HCT116 (cell line): ENCODE measurements around the gene TMEM147. TPM values are rescaled to one million over a fixed set of nuclear protein-coding genes. Genes with fewer than 3 reads are reported as not detected.

Source experiments
- ATAC-seq: fragments of 200-7000 bp; cut with Tn5 transposase; 2 replicates; pipeline ENCODE4 v1.9.1; 2020; ENCODE audit warnings: mild to moderate bottlenecking, moderate library complexity
- BruUV-seq: library from RNA; stranded (reverse); fragments of 400-500 nt; replicated peaks from 2 replicates; lab custom pipeline; 2021; lab: Mats Ljungman, UMichigan
- CTCF ChIA-PET: fragments of 300-600 bp; sonication (Branson Sonifier 250); formaldehyde crosslinking; loops from one replicate; lab custom pipeline; 2021; ENCODE audit warnings: antibody characterized with exemption; lab: Charles Lee
- POLR2A ChIA-PET: fragments of 300-600, 350-600 bp; sonication (Branson Sonifier 250); formaldehyde crosslinking; loops from one replicate; lab custom pipeline; 2021; ENCODE audit warnings: antibody characterized with exemption; lab: Charles Lee
- RAD21 ChIA-PET, 2 experiments: fragments of 300-600 bp; sonication (Branson Sonifier 250); formaldehyde crosslinking; loops; one replicate each; lab custom pipeline; 2023; ENCODE audit warnings: low total read pairs in 2 of 2; ENCODE audit not compliant: uncharacterized antibody in 2 of 2, unreplicated experiment in 2 of 2, low non-redundant PET in 1 of 2; lab: Charles Lee
- DNase-seq: peaks from one replicate; pipeline ENCODE4 v3.0.0-alpha.2; 2010; ENCODE audit warnings: low read depth, low spot score
- H2AFZ ChIP-seq: fragments of 200-600 bp; shearing (Covaris generic), sonication (generic); 2 replicates; pipeline ENCODE4 v1.6.1; 2017; ENCODE audit warnings: low read depth, mixed run types, mixed read lengths, antibody characterized with exemption, low read length; ENCODE audit not compliant: poor library complexity, severe bottlenecking
- H3K27ac ChIP-seq: 2 replicates; pipeline ENCODE4 v1.5.1; 2012; ENCODE audit warnings: low read depth, low read length
- H3K27me3 ChIP-seq: fragments of 200-600 bp; sonication (generic); 2 replicates; pipeline ENCODE4 v1.6.1; 2016; ENCODE audit warnings: mixed run types, low read length, mixed read lengths; ENCODE audit not compliant: insufficient read depth
- H3K36me3 ChIP-seq, 2 experiments: fragments of 200-500 bp in 1 of 2; fragments of 200-600 bp in 1 of 2; sonication (Bioruptor generic) in 1 of 2; sonication (generic) in 1 of 2; 2 replicates each; pipeline versions ENCODE4 v1.5.1 to v1.6.1; 2014 to 2016; ENCODE audit warnings: low read length in 2 of 2, inconsistent platforms in 1 of 2, mixed read lengths in 1 of 2, mixed run types in 1 of 2; ENCODE audit not compliant: insufficient read depth in 2 of 2, control insufficient read depth in 1 of 2
- H3K4me1 ChIP-seq, 2 experiments: fragments of 200-600 bp in 1 of 2; sonication (generic) in 1 of 2; 2 replicates each; pipeline versions ENCODE4 v1.5.1 to v1.6.1; 2012 to 2017; ENCODE audit warnings: low read length in 2 of 2, inconsistent platforms in 1 of 2, mild to moderate bottlenecking in 1 of 2, mixed read lengths in 1 of 2, mixed run types in 1 of 2, moderate library complexity in 1 of 2; ENCODE audit not compliant: insufficient read depth in 2 of 2, control insufficient read depth in 1 of 2
- H3K4me2 ChIP-seq: fragments of 200-600 bp; sonication (generic); 2 replicates; pipeline ENCODE4 v1.6.1; 2017; ENCODE audit warnings: mixed run types, low read length, mixed read lengths
- H3K4me3 ChIP-seq, 2 experiments: fragments of 200-600 bp in 1 of 2; sonication (generic) in 1 of 2; replicated peaks in 1 of 2; 2 replicates each; pipeline ENCODE4 v1.5.1; 2011 to 2016; ENCODE audit warnings: low read length in 2 of 2, control low read depth in 1 of 2, low read depth in 1 of 2, mild to moderate bottlenecking in 1 of 2, mixed read lengths in 1 of 2, mixed run types in 1 of 2
- H3K79me2 ChIP-seq: fragments of 200-600 bp; sonication (generic); 2 replicates; pipeline ENCODE4 v1.6.1; 2017; ENCODE audit warnings: mild to moderate bottlenecking, mixed run types, low read length, moderate library complexity, mixed read lengths; ENCODE audit not compliant: insufficient read depth
- H3K9ac ChIP-seq: fragments of 200-600 bp; sonication (generic); 2 replicates; pipeline ENCODE4 v1.6.1; 2016; ENCODE audit warnings: low read length, mixed read lengths
- H3K9me2 ChIP-seq: fragments of 200-600 bp; sonication (generic), shearing (Covaris generic); 2 replicates; pipeline ENCODE4 v1.6.1; 2017; ENCODE audit warnings: mixed run types, mild to moderate bottlenecking, moderate library complexity; ENCODE audit not compliant: insufficient read depth
- H3K9me3 ChIP-seq, 2 experiments: fragments of 200-500 bp in 1 of 2; fragments of 200-600 bp in 1 of 2; sonication (Bioruptor generic) in 1 of 2; sonication (generic) in 1 of 2; 2 replicates each; pipeline ENCODE4 v1.6.1; 2014 to 2017; ENCODE audit warnings: low read length in 2 of 2, mixed read lengths in 2 of 2, inconsistent platforms in 1 of 2, low read depth in 1 of 2, mild to moderate bottlenecking in 1 of 2, mixed run types in 1 of 2, moderate library complexity in 1 of 2; ENCODE audit not compliant: control insufficient read depth in 1 of 2, insufficient read depth in 1 of 2
- H4K20me1 ChIP-seq: fragments of 200-600 bp; sonication (generic), shearing (Covaris generic); 2 replicates; pipeline ENCODE4 v1.6.1; 2017; ENCODE audit warnings: mixed run types, mild to moderate bottlenecking, moderate library complexity; ENCODE audit not compliant: insufficient read depth
- CEBPB ChIP-seq: IDR thresholded peaks from 2 replicates; pipeline ENCODE4 v1.6.1; 2012; ENCODE audit warnings: low read depth
- EZH2 ChIP-seq: fragments of 200-600 bp; sonication (generic); IDR thresholded peaks from 2 replicates; pipeline ENCODE4 v1.6.1; 2017; ENCODE audit warnings: antibody characterized with exemption, mixed run types
- EZH2phosphoT487 ChIP-seq: fragments of 200-600 bp; IDR thresholded peaks from 2 replicates; pipeline ENCODE4 v1.6.1; 2018; ENCODE audit warnings: antibody characterized with exemption, borderline replicate concordance
- FOSL1 ChIP-seq: IDR thresholded peaks from 2 replicates; pipeline ENCODE4 v1.6.1; 2012; ENCODE audit warnings: low read depth
- JUND ChIP-seq: IDR thresholded peaks from 2 replicates; pipeline ENCODE4 v1.6.1; 2012
- POLR2AphosphoS5 ChIP-seq: IDR thresholded peaks from 2 replicates; pipeline ENCODE4 v1.6.1; 2011; ENCODE audit warnings: mild to moderate bottlenecking, low read depth, low read length, moderate library complexity
- RAD21 ChIP-seq: IDR thresholded peaks from 2 replicates; pipeline ENCODE4 v1.6.1; 2012; ENCODE audit warnings: low read depth, mild to moderate bottlenecking
- SIN3A ChIP-seq: IDR thresholded peaks from 2 replicates; pipeline ENCODE4 v1.6.1; 2012; ENCODE audit warnings: low read depth
- SP1 ChIP-seq: IDR thresholded peaks from 2 replicates; pipeline ENCODE4 v1.6.1; 2012; ENCODE audit warnings: low read depth
- SRF ChIP-seq: IDR thresholded peaks from 2 replicates; pipeline ENCODE4 v1.6.1; 2012; ENCODE audit warnings: low read depth
- TCF7L2 ChIP-seq: IDR thresholded peaks from 2 replicates; pipeline ENCODE4 v1.7.0; 2011; ENCODE audit warnings: borderline replicate concordance, inconsistent platforms; ENCODE audit not compliant: insufficient read depth, insufficient read length; ENCODE audit errors: extremely low read depth
- YY1 ChIP-seq: IDR thresholded peaks from 2 replicates; pipeline ENCODE4 v1.6.1; 2011; ENCODE audit warnings: low read length, low read depth, moderate library complexity, mild to moderate bottlenecking; ENCODE audit not compliant: insufficient replicate concordance; ENCODE audit errors: extremely low read depth
- ZFX ChIP-seq: fragments of 450-650 bp; IDR thresholded peaks from 2 replicates; pipeline ENCODE4 v1.6.1; 2017
- intact Hi-C: fragments of 100-400 bp; cut with micrococcal nuclease; formaldehyde crosslinking; loops from 2 replicates; pipeline ENCODE4 v1.10.0; 2022
- total RNA-seq: library from RNA; stranded (reverse); gene quantifications from one replicate; pipeline ENCODE4 v1.2.1, GENCODE V29; 2021; ENCODE audit not compliant: unreplicated experiment
- TF ChIP-seq, protein P1 (sequence below): IDR thresholded peaks from 2 replicates; pipeline ENCODE4 v1.6.1; 2012
- TF ChIP-seq, protein P2 (sequence below): IDR thresholded peaks from 2 replicates; pipeline ENCODE4 v1.6.1; 2012
- TF ChIP-seq, protein P3 (sequence below): IDR thresholded peaks from 2 replicates; pipeline ENCODE4 v1.6.1; 2011; ENCODE audit warnings: mild to moderate bottlenecking, low read length, moderate library complexity; ENCODE audit not compliant: insufficient replicate concordance; ENCODE audit errors: extremely low read depth
- TF ChIP-seq, protein P4 (sequence below): IDR thresholded peaks from 2 replicates; pipeline ENCODE4 v1.6.1; 2012; ENCODE audit warnings: low read depth
- TF ChIP-seq, protein P5 (sequence below), 3 experiments: fragments of 200-600 bp in 1 of 3; sonication (generic) in 1 of 3; IDR thresholded peaks in 2 of 3; conservative IDR thresholded peaks in 1 of 3; 2 replicates each; pipeline ENCODE4 v1.5.1; 2012 to 2017; ENCODE audit warnings: low read depth in 2 of 3, low read length in 2 of 3, antibody characterized with exemption in 1 of 3, borderline replicate concordance in 1 of 3, control low read depth in 1 of 3, mild to moderate bottlenecking in 1 of 3, mixed read lengths in 1 of 3, mixed run types in 1 of 3, moderate library complexity in 1 of 3; ENCODE audit not compliant: insufficient read depth in 1 of 3

The TMEM147 gene
- total RNA-seq, 1 experiment from 2014 or later: 128 TPM

DNA sequence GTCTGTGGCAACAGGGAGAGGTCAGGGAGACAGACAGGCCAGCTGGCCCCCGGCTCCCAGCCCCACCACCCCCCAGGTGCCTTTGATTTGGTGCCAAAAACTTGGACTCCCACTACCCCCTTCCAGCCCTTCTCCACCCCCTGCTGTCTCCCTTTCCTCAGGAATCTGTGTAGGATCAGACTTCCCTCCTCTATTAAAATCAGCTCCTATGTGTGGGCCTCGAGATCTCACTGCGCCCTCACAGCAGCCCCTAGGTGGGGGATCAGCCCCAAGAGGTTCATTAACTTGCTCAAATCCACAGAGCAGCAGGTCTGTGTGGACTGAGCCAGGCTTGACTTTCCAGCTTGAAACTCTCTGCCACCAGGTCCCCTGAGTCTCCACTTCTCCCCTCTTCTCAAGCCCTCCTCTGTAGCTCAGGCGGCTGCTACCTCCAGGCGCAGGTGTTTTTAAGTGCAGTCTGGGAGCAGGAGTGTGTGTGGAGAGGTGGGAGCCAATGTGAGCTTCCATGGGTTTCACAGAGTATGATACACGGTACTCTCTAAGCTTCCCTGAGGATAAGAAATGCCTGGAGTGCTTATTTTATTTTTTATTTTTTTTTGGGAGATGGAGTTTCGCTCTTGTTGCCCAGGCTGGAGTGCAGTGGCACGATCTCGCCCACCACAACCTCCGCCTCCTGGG, 10.5 kb upstream of the TMEM147 start:
- no peak for DNase-seq
- no peaks in the 10 kb centered on the region for H4K20me1 ChIP-seq
- H3K9me3 ChIP-seq: no peaks in the 10 kb centered on the region
- BruUV-seq: no TSS peak
- RAD21 ChIA-PET: interaction anchor here in 1 of 2 experiments (0.6 kb wide), 1 partner anchor 10 kb away, joined by 3 read pairs; no protein-coding TSS in a partner anchor
- H3K36me3 ChIP-seq: peaks cover under 1% of the 10 kb centered on the region in 2 experiments; a peak in 1 of 4 replicates
- TF ChIP-seq ZFX (no peak), SP1 (no peak), CEBPB (no peak), SIN3A (no peak), TCF7L2 (no peak), POLR2AphosphoS5 (no peak), EZH2 (no peak), JUND (no peak), EZH2phosphoT487 (no peak), SRF (no peak), FOSL1 (no peak), RAD21 (no peak), YY1 (no peak)
- TF ChIP-seq, protein P1, sequence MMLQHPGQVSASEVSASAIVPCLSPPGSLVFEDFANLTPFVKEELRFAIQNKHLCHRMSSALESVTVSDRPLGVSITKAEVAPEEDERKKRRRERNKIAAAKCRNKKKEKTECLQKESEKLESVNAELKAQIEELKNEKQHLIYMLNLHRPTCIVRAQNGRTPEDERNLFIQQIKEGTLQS: no peak
- TF ChIP-seq, protein P2, sequence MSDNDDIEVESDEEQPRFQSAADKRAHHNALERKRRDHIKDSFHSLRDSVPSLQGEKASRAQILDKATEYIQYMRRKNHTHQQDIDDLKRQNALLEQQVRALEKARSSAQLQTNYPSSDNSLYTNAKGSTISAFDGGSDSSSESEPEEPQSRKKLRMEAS: no peak
- TF ChIP-seq, protein P3, sequence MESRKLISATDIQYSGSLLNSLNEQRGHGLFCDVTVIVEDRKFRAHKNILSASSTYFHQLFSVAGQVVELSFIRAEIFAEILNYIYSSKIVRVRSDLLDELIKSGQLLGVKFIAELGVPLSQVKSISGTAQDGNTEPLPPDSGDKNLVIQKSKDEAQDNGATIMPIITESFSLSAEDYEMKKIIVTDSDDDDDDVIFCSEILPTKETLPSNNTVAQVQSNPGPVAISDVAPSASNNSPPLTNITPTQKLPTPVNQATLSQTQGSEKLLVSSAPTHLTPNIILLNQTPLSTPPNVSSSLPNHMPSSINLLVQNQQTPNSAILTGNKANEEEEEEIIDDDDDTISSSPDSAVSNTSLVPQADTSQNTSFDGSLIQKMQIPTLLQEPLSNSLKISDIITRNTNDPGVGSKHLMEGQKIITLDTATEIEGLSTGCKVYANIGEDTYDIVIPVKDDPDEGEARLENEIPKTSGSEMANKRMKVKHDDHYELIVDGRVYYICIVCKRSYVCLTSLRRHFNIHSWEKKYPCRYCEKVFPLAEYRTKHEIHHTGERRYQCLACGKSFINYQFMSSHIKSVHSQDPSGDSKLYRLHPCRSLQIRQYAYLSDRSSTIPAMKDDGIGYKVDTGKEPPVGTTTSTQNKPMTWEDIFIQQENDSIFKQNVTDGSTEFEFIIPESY: no peak
- TF ChIP-seq, protein P4, sequence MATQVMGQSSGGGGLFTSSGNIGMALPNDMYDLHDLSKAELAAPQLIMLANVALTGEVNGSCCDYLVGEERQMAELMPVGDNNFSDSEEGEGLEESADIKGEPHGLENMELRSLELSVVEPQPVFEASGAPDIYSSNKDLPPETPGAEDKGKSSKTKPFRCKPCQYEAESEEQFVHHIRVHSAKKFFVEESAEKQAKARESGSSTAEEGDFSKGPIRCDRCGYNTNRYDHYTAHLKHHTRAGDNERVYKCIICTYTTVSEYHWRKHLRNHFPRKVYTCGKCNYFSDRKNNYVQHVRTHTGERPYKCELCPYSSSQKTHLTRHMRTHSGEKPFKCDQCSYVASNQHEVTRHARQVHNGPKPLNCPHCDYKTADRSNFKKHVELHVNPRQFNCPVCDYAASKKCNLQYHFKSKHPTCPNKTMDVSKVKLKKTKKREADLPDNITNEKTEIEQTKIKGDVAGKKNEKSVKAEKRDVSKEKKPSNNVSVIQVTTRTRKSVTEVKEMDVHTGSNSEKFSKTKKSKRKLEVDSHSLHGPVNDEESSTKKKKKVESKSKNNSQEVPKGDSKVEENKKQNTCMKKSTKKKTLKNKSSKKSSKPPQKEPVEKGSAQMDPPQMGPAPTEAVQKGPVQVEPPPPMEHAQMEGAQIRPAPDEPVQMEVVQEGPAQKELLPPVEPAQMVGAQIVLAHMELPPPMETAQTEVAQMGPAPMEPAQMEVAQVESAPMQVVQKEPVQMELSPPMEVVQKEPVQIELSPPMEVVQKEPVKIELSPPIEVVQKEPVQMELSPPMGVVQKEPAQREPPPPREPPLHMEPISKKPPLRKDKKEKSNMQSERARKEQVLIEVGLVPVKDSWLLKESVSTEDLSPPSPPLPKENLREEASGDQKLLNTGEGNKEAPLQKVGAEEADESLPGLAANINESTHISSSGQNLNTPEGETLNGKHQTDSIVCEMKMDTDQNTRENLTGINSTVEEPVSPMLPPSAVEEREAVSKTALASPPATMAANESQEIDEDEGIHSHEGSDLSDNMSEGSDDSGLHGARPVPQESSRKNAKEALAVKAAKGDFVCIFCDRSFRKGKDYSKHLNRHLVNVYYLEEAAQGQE: no peak
- TF ChIP-seq, protein P5, sequence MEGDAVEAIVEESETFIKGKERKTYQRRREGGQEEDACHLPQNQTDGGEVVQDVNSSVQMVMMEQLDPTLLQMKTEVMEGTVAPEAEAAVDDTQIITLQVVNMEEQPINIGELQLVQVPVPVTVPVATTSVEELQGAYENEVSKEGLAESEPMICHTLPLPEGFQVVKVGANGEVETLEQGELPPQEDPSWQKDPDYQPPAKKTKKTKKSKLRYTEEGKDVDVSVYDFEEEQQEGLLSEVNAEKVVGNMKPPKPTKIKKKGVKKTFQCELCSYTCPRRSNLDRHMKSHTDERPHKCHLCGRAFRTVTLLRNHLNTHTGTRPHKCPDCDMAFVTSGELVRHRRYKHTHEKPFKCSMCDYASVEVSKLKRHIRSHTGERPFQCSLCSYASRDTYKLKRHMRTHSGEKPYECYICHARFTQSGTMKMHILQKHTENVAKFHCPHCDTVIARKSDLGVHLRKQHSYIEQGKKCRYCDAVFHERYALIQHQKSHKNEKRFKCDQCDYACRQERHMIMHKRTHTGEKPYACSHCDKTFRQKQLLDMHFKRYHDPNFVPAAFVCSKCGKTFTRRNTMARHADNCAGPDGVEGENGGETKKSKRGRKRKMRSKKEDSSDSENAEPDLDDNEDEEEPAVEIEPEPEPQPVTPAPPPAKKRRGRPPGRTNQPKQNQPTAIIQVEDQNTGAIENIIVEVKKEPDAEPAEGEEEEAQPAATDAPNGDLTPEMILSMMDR (IDR thresholded peaks at IDR 0.05 in 2 of 3, conservative IDR thresholded peaks at IDR 0.05 in 1 of 3; ENCODE audit: borderline replicate concordance in 1 of 3, insufficient read depth in 1 of 3, low read depth in 2 of 3, low read length in 2 of 3): no peak
- TF ChIP-seq, all 23 proteins: peak for 0
- no peak overlapping the region for H3K27ac ChIP-seq
- CTCF ChIA-PET: no interaction called here
- H3K4me1 ChIP-seq: no peaks in the 10 kb centered on the region
- no peak overlapping the region for H3K4me2 ChIP-seq
- H2AFZ ChIP-seq: no peak overlapping the region
- ATAC-seq: no peak
- no peaks in the 10 kb centered on the region for H3K9me2 ChIP-seq
- no peaks in the 10 kb centered on the region for H3K27me3 ChIP-seq
- no peak overlapping the region for H3K9ac ChIP-seq
- intact Hi-C loops: no loop called here
- H3K4me3 ChIP-seq: no peak overlapping the region
- no peaks in the 10 kb centered on the region for H3K79me2 ChIP-seq
- POLR2A ChIA-PET: no interaction called here
